Suprapubic skin (tissue), 4 donors: ENCODE measurements around the gene MYO7B. TPM values are rescaled to one million over a fixed set of nuclear protein-coding genes. Genes with fewer than 3 reads are reported as not detected.

Experiments
- DNase-seq, 2 donors: peaks; one replicate each; pipeline ENCODE4 v3.0.0-alpha.2; 2019; ENCODE audit warnings: low spot score in 2 of 2
- H3K27ac ChIP-seq: fragments of 200-600 bp; sonication (generic); one replicate; pipeline ENCODE4 v1.5.1; 2019
- H3K27me3 ChIP-seq: fragments of 200-600 bp; sonication (generic); one replicate; pipeline ENCODE4 v1.5.1; 2019
- H3K36me3 ChIP-seq: fragments of 200-600 bp; sonication (generic); one replicate; pipeline ENCODE4 v1.5.1; 2019
- H3K4me1 ChIP-seq: fragments of 200-600 bp; sonication (generic); one replicate; pipeline ENCODE4 v1.5.1; 2019
- H3K4me3 ChIP-seq: fragments of 200-600 bp; sonication (generic); one replicate; pipeline ENCODE4 v1.5.1; 2019; ENCODE audit warnings: mild to moderate bottlenecking
- H3K9me3 ChIP-seq: fragments of 200-600 bp; sonication (generic); one replicate; pipeline ENCODE4 v1.5.1; 2019
- EP300 ChIP-seq: sonication (generic); formaldehyde crosslinking; IDR thresholded peaks from one replicate; pipeline ENCODE4 v1.6.1; 2017; ENCODE audit warnings: antibody characterized with exemption
- POLR2A ChIP-seq, 2 donors: fragments of 450-650 bp; IDR thresholded peaks; one replicate each; pipeline ENCODE4 v1.6.1; 2017; ENCODE audit warnings: antibody characterized with exemption in 2 of 2, mild to moderate bottlenecking in 2 of 2, moderate library complexity in 2 of 2
- POLR2AphosphoS5 ChIP-seq, 3 donors: sonication (generic); formaldehyde crosslinking; IDR thresholded peaks; one replicate each; pipeline ENCODE4 v1.6.1; 2017; ENCODE audit warnings: antibody characterized with exemption in 3 of 3
- WGBS: methylation state at CpG from one replicate; pipeline ENCODE4 v1.1.5; 2018; 5-methylcytosine and 5-hydroxymethylcytosine counted together
- total RNA-seq, 4 donors: library from RNA; depleted of rRNA; stranded (reverse); fragments of >200 nt; gene quantifications; one replicate each; pipeline ENCODE4 v1.1.0, GENCODE V29; 2016
- TF ChIP-seq, protein P1 (sequence below), 2 donors: fragments of 200-600 bp in 1 of 2; fragments of 450-650 bp in 1 of 2; sonication (generic) in 1 of 2; IDR thresholded peaks; one replicate each; pipeline ENCODE4 v1.5.1; 2016 to 2019; ENCODE audit warnings: antibody characterized with exemption in 2 of 2, mild to moderate bottlenecking in 1 of 2, moderate library complexity in 1 of 2

MYO7B gene
- total RNA-seq, 4 donors from 2014 or later = 0.72 to 4.7 (median 3.6) TPM

DNA sequence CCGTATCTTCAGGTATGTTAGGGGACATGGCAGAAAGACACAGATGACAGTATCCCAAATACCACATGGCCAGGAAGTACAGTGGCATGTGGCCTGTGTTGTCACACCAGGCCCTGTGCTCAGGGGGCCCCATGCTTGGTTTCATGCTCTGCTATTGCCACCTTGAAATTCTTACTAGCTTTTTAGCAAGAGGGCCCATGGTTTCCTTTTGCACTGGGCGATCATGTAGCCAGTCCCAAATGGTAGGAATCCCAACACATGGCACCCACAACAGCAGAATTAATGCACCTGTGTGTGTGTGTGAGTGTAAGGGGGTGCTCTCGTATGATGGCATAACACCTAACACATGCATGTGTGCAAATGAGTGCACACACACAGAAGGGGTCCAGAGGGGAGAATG, 39.2 kb downstream of the MYO7B start:
- no peaks in the 10 kb centered on the region for H3K9me3 ChIP-seq
- TF ChIP-seq POLR2AphosphoS5 (IDR thresholded peaks at IDR 0.05) = no peak
- TF ChIP-seq, protein P1, sequence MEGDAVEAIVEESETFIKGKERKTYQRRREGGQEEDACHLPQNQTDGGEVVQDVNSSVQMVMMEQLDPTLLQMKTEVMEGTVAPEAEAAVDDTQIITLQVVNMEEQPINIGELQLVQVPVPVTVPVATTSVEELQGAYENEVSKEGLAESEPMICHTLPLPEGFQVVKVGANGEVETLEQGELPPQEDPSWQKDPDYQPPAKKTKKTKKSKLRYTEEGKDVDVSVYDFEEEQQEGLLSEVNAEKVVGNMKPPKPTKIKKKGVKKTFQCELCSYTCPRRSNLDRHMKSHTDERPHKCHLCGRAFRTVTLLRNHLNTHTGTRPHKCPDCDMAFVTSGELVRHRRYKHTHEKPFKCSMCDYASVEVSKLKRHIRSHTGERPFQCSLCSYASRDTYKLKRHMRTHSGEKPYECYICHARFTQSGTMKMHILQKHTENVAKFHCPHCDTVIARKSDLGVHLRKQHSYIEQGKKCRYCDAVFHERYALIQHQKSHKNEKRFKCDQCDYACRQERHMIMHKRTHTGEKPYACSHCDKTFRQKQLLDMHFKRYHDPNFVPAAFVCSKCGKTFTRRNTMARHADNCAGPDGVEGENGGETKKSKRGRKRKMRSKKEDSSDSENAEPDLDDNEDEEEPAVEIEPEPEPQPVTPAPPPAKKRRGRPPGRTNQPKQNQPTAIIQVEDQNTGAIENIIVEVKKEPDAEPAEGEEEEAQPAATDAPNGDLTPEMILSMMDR (IDR thresholded peaks at IDR 0.05) = no peak
- no peak for TF ChIP-seq POLR2A (IDR thresholded peaks at IDR 0.05)
- TF ChIP-seq EP300 = no peak

DNA sequence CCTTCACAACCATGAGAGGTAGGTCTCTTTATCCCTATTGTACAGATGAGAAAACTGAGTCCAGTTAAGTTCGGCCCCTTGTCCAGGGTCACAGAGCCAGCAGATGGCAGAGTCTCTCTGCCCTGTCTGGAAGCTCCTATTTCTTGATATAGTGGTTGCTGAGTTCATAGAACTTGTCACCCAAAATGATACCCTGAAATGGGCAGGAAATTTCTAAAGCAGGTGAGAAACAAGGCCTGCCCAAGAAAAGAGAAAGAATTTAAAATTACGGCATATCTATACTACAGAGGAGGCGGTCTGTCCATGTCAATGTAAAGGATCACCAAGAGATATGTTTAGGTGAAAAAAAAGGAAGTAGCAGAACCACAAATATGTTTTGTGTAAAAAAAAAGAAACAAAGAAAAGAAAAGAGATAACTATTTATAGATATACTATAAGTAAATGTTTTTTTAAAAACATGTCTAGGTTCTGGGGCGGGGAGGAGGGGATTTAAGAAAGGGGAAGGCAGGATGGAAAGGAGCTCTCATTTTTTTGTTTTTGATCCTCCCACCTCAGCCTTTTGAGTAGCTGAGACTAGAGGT, 39.8 kb downstream of the MYO7B start:
- no peaks in the 10 kb centered on the region for H3K9me3 ChIP-seq
- WGBS = 88% methylated on average over 4 of the region's 4 CpGs

More for the DNA sequence above, 39.2 kb downstream of the MYO7B start:
- WGBS = 93% methylated on average over 3 of the region's 3 CpGs
- Histone ChIP-seq H3K4me3 (no peak overlapping the region), H3K4me1 (peaks cover 10% of the 10 kb centered on the region), H3K27me3 (no peaks in the 10 kb centered on the region), H3K27ac (no peak overlapping the region), H3K36me3 (no peaks in the 10 kb centered on the region)
- peak in 1 of 2 donors; percentile 21 for DNase-seq

DNA sequence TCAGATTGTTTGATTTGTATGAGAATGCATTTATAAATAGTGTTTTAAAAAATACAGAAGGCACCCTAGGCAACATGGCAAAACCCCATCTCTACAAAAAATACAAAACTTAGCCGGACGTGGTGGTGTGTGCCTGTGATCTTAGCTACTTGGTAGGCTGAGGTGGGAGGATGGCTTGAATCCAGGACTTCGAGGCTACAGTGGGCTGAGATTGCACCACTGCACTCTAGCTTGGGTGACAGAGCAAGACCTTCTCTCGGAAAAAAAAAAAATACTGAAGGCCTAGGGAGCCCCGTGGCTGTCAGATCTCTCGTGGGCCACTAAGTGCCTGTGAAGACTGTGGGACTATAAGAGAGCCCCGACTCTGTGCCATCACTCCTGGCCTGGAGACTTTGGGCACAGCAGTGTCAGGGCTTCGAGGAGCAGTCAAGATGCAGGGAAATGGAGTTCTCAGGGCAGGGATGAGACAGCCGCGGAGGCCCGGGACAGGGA, 40.5 kb downstream of the MYO7B start:
- WGBS = 38% methylated on average over 11 of the region's 11 CpGs
- no peaks in the 10 kb centered on the region for H3K36me3 ChIP-seq
- H3K4me3 ChIP-seq = no peak overlapping the region
- peak in 1 of 2 donors; percentile 44 for DNase-seq
- H3K4me1 ChIP-seq = peaks cover 10% of the 10 kb centered on the region
- no peak overlapping the region for H3K27ac ChIP-seq
- H3K27me3 ChIP-seq = no peaks in the 10 kb centered on the region
- no peaks in the 10 kb centered on the region for H3K9me3 ChIP-seq
- TF ChIP-seq, protein P1 (IDR thresholded peaks at IDR 0.05) = no peak
- TF ChIP-seq EP300 = no peak
- TF ChIP-seq POLR2A (IDR thresholded peaks at IDR 0.05) = no peak
- TF ChIP-seq POLR2AphosphoS5 (IDR thresholded peaks at IDR 0.05) = no peak

More for the DNA sequence above, 39.8 kb downstream of the MYO7B start:
- Histone ChIP-seq H3K27ac (no peak overlapping the region), H3K4me1 (peaks cover 10% of the 10 kb centered on the region), H3K36me3 (no peaks in the 10 kb centered on the region), H3K4me3 (no peak overlapping the region), H3K27me3 (no peaks in the 10 kb centered on the region)
- no peak for TF ChIP-seq POLR2AphosphoS5 (IDR thresholded peaks at IDR 0.05)
- DNase-seq = no peak

DNA sequence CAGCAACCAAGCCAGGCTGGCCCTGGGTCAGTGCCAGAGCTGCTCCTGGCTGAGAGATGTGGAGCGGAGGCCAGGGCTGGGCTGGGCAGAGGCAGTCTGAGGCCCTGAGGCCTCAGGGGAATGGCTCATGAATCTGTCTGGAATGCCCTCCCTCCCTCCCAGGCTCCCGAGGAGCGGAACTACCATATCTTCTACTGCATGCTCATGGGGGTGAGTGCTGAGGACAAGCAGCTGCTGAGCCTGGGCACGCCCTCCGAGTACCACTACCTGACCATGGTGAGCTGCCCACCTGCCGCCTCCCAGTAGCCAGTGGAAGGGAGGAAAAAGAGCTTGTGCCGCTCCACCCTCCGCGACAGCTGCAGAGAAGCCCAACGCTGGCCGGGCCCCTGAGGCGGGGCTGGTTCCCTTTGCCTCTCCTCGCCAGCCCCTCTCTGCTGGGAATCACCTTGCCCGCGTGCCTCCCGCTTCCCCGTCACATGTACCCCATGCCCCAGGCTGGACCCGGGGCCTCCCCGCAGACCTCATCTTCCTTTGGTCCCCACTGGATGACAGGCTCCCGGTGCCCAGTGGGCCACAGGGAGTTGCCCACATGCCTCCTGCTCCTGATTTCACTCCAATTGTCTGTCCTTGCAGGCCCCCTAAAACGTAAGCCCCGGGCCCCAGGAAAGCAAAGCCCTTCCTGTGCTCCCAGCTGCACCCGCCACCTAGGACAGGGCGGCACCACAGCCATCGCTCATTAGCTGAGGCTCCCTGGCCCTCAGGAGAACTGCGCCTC, 41.1 kb downstream of the MYO7B start:
- Histone ChIP-seq H3K4me3 (no peak overlapping the region), H3K36me3 (no peaks in the 10 kb centered on the region), H3K27ac (no peak overlapping the region), H3K27me3 (no peaks in the 10 kb centered on the region), H3K9me3 (no peaks in the 10 kb centered on the region), H3K4me1 (peaks cover 10% of the 10 kb centered on the region)
- no peak for TF ChIP-seq POLR2A (IDR thresholded peaks at IDR 0.05)
- TF ChIP-seq EP300 = no peak
- WGBS = 58% methylated on average over 12 of the region's 26 CpGs
- peak in 1 of 2 donors; percentile 82 for DNase-seq

DNA sequence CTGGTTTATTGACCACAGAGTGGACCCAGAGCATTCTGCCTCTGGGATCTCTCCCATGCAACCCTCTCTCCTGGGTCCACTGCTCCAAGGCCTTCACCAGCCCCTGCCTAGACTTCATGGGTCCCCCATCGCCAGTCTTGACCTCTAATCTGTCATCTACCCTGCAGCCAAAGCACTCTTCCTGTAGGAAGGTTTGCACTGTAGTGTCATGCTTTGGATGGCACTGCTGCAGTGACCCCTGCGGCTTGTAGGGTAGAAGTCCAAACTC, 41.7 kb downstream of the MYO7B start:
- H3K36me3 ChIP-seq = no peaks in the 10 kb centered on the region
- H3K27me3 ChIP-seq = no peaks in the 10 kb centered on the region
- H3K4me1 ChIP-seq = peaks cover 10% of the 10 kb centered on the region
- H3K9me3 ChIP-seq = no peaks in the 10 kb centered on the region
- no peak overlapping the region for H3K4me3 ChIP-seq
- no peak for DNase-seq
- TF ChIP-seq POLR2AphosphoS5 (IDR thresholded peaks at IDR 0.05) = no peak
- no peak for TF ChIP-seq EP300
- TF ChIP-seq, protein P1 (IDR thresholded peaks at IDR 0.05) = no peak
- no peak for TF ChIP-seq POLR2A (IDR thresholded peaks at IDR 0.05)
- no peak overlapping the region for H3K27ac ChIP-seq
- 95% methylated on average over 2 of the region's 2 CpGs for WGBS

DNA sequence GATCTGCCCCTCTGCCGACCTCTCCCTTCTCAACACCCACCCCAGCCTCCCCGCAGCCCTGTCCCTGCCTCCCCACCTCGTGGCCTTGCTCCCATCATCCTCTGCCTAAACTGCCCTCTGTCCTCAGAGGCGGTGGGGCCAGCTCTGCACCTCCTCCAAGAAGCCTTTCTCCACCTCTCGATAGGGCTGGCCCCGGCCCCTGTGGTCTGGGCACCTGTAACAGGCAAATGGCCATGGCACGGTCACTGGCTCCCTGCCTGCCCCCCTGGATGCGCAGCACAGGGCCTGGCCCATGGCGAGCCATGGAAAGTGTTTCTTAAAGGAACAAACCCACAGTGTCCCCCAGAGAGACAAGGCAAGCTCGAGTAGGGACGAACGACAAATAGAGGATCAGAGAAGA, 42.0 kb downstream of the MYO7B start:
- H3K27ac ChIP-seq = no peak overlapping the region
- H3K4me1 ChIP-seq = peaks cover 10% of the 10 kb centered on the region
- no peaks in the 10 kb centered on the region for H3K36me3 ChIP-seq
- H3K27me3 ChIP-seq = no peaks in the 10 kb centered on the region
- 96% methylated on average over 12 of the region's 12 CpGs for WGBS
- no peak overlapping the region for H3K4me3 ChIP-seq
- peak in 1 of 2 donors; percentile 73 for DNase-seq
- no peak for TF ChIP-seq POLR2AphosphoS5 (IDR thresholded peaks at IDR 0.05)
- TF ChIP-seq, protein P1 (IDR thresholded peaks at IDR 0.05) = no peak
- no peaks in the 10 kb centered on the region for H3K9me3 ChIP-seq
